ENCODE results near the gene IRF4.

IRF4 gene

DNA sequence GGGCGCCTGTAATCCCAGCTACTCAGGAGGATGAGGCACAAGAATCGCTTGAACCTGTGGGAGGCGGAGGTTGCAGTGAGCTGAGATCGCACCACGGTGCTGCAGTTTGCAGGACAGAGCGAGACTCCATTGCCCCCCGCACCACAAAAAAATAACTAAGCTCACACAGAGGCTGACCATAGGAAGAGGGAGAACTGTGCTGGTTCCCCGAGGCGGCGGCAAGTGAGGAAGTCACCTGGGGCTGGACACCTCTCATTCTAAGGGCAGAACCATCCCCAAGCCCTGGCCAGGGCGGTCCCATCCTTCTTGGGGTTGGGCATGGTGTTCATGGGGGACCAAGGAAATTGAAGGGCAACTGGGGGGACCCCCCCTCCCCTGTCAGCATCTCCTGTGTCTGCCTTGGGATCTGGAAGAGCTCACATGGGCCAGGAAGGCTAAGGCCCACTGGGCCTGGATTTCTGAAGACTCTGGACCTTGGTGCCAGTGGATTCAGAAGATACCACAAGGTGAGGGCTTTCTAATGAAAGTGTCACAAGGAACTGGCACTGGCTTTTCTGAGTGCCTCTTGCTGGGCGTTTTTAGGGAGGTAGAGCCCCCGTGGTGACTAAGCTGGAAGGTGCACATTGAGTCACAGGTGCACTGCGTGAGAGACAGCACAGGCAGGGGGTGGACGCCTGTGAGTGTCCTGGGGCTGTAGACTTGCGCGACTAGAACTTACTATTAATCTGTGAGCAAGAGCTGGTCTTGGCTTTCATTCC, 11.5 kb downstream of the IRF4 start:
- no peak for TF ChIP-seq ZNF274 (IDR thresholded peaks at IDR 0.05; ENCODE audit: low read depth, low read length)
- no peak for TF ChIP-seq YY1 (IDR thresholded peaks at IDR 0.05; ENCODE audit: insufficient read depth, insufficient read length)
- TF ChIP-seq SUZ12 (IDR thresholded peaks at IDR 0.05; ENCODE audit: extremely low read depth, insufficient read depth, insufficient read length): no peak
- no peak for DNase-seq (ENCODE audit: low read depth, low spot score)
- Histone ChIP-seq H3K4me1 (ENCODE audit: insufficient read depth, insufficient read length) (no peaks in the 10 kb centered on the region), H3K27me3 (ENCODE audit: insufficient read depth, insufficient read length) (no peaks in the 10 kb centered on the region), H3K36me3 (ENCODE audit: insufficient read depth, insufficient read length, low read length) (peaks cover 61% of the 10 kb centered on the region), H3K9ac (ENCODE audit: insufficient read length, low read depth) (no peak overlapping the region), H3K4me3 (ENCODE audit: insufficient read length, low read depth) (no peak overlapping the region), H3K9me3 (ENCODE audit: insufficient read depth, low read length) (peaks cover 25% of the 10 kb centered on the region)

DNA sequence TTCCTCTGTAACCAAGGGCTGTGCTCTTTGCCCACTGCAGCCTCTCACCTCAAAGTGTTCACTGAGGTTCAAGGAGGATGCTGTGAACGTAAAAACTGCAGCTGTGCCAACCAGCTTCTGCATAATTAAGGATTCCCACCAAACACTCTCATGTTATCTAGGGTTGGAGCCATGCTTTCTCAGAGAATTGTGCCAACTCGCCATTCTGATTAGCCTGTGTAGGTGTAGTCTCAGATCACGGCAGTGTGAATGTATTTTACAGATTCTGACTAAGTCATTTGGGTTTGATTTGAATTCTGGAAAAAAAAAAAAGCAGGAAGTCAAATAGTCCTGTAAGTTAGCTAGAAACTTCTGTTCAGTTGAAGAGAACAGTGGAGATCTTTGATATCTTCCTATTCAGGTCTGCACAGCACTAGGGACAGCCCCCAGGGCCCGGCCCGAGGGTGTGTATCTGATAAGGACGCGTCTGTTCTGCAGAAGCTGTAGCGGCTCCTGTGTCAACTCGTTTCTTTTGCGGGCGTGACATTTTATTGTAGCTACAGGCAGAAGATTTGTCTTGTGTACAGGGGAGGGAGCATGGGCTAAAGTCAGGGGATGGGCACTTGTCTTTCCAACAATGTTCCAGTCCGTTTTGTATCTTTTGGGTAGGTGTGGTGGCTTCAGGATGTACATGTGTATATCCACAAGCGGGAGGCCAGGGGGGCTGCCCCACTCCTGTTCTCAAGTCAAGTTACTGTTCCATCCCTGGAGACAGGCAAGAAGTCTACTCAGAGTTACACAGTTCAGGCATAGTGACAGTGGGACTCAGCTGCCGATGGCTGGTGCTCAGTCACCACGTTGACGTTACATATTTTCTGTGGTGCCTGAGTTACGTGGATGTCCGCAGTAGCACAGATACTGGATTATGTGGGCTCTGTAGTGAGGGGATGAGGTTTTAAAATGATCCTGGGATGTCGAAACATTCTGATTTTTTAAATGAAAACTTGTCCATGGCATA, 12.4 kb downstream of the IRF4 start:
- H3K36me3 ChIP-seq (ENCODE audit: insufficient read depth, insufficient read length, low read length): peaks cover 59% of the 10 kb centered on the region
- H3K9ac ChIP-seq (ENCODE audit: insufficient read length, low read depth): no peak overlapping the region
- no peak overlapping the region for H3K4me3 ChIP-seq (ENCODE audit: insufficient read length, low read depth)

GRCh38 chr6:404685-405423, 13.3 kb downstream of the IRF4 start:
- peaks cover 25% of the 10 kb centered on the region for H3K9me3 ChIP-seq (ENCODE audit: insufficient read depth, low read length)

More for the DNA sequence above, 12.4 kb downstream of the IRF4 start:
- Histone ChIP-seq H3K27me3 (ENCODE audit: insufficient read depth, insufficient read length) (no peaks in the 10 kb centered on the region), H3K4me1 (ENCODE audit: insufficient read depth, insufficient read length) (no peaks in the 10 kb centered on the region), H3K9me3 (ENCODE audit: insufficient read depth, low read length) (peaks cover 25% of the 10 kb centered on the region)
- DNase-seq (ENCODE audit: low read depth, low spot score): no peak
- no peak for TF ChIP-seq YY1 (IDR thresholded peaks at IDR 0.05; ENCODE audit: insufficient read depth, insufficient read length)
- no peak for TF ChIP-seq SUZ12 (IDR thresholded peaks at IDR 0.05; ENCODE audit: extremely low read depth, insufficient read depth, insufficient read length)
- no peak for TF ChIP-seq ZNF274 (IDR thresholded peaks at IDR 0.05; ENCODE audit: low read depth, low read length)

GRCh38 chr6:408148-408547, 16.6 kb downstream of the IRF4 start:
- H3K27me3 ChIP-seq (ENCODE audit: insufficient read depth, insufficient read length): no peaks in the 10 kb centered on the region
- no peak overlapping the region for H3K9ac ChIP-seq (ENCODE audit: insufficient read length, low read depth)
- H3K4me1 ChIP-seq (ENCODE audit: insufficient read depth, insufficient read length): no peaks in the 10 kb centered on the region
- H3K4me3 ChIP-seq (ENCODE audit: insufficient read length, low read depth): no peak overlapping the region
- no peak for TF ChIP-seq SUZ12 (IDR thresholded peaks at IDR 0.05; ENCODE audit: extremely low read depth, insufficient read depth, insufficient read length)
- no peak for TF ChIP-seq YY1 (IDR thresholded peaks at IDR 0.05; ENCODE audit: insufficient read depth, insufficient read length)
- TF ChIP-seq ZNF274 (IDR thresholded peaks at IDR 0.05; ENCODE audit: low read depth, low read length): no peak
- peaks cover 55% of the 10 kb centered on the region for H3K36me3 ChIP-seq (ENCODE audit: insufficient read depth, insufficient read length, low read length)
- DNase-seq (ENCODE audit: low read depth, low spot score): no peak
- H3K9me3 ChIP-seq (ENCODE audit: insufficient read depth, low read length): peaks cover 25% of the 10 kb centered on the region

More at GRCh38 chr6:404685-405423, 13.3 kb downstream of the IRF4 start:
- Histone ChIP-seq H3K4me3 (ENCODE audit: insufficient read length, low read depth) (no peak overlapping the region), H3K9ac (ENCODE audit: insufficient read length, low read depth) (no peak overlapping the region), H3K4me1 (ENCODE audit: insufficient read depth, insufficient read length) (no peaks in the 10 kb centered on the region), H3K36me3 (ENCODE audit: insufficient read depth, insufficient read length, low read length) (peaks cover 65% of the 10 kb centered on the region), H3K27me3 (ENCODE audit: insufficient read depth, insufficient read length) (no peaks in the 10 kb centered on the region)
- DNase-seq (ENCODE audit: low read depth, low spot score): no peak
- TF ChIP-seq SUZ12 (IDR thresholded peaks at IDR 0.05; ENCODE audit: extremely low read depth, insufficient read depth, insufficient read length): no peak
- peak; percentile 71 for TF ChIP-seq ZNF274 (IDR thresholded peaks at IDR 0.05; ENCODE audit: low read depth, low read length)

GRCh38 chr6:408599-409102, 17.1 kb downstream of the IRF4 start:
- Histone ChIP-seq H3K27me3 (ENCODE audit: insufficient read depth, insufficient read length) (no peaks in the 10 kb centered on the region), H3K9ac (ENCODE audit: insufficient read length, low read depth) (no peak overlapping the region), H3K4me3 (ENCODE audit: insufficient read length, low read depth) (no peak overlapping the region), H3K36me3 (ENCODE audit: insufficient read depth, insufficient read length, low read length) (peaks cover 50% of the 10 kb centered on the region), H3K9me3 (ENCODE audit: insufficient read depth, low read length) (peaks cover 22% of the 10 kb centered on the region), H3K4me1 (ENCODE audit: insufficient read depth, insufficient read length) (no peaks in the 10 kb centered on the region)
- no peak for DNase-seq (ENCODE audit: low read depth, low spot score)
- TF ChIP-seq YY1 (IDR thresholded peaks at IDR 0.05; ENCODE audit: insufficient read depth, insufficient read length) (no peak), SUZ12 (IDR thresholded peaks at IDR 0.05; ENCODE audit: extremely low read depth, insufficient read depth, insufficient read length) (no peak), ZNF274 (IDR thresholded peaks at IDR 0.05; ENCODE audit: low read depth, low read length) (no peak)

DNA sequence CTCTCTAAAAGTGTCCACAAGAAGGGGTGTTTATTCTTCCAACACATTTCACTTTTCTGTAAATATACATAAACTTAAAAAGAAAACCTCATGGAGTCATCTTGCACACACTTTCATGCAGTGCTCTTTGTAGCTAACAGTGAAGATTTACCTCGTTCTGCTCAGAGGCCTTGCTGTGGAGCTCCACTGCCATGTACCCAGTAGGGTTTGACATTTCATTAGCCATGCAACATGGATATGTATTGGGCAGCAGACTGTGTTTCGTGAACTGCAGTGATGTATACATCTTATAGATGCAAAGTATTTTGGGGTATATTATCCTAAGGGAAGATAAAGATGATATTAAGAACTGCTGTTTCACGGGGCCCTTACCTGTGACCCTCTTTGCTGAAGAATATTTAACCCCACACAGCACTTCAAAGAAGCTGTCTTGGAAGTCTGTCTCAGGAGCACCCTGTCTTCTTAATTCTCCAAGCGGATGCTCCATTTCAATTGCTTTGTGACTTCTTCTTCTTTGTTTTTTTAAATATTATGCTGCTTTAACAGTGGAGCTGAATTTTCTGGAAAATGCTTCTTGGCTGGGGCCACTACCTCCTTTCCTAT, 17.9 kb downstream of the IRF4 start:
- TF ChIP-seq SUZ12 (IDR thresholded peaks at IDR 0.05; ENCODE audit: extremely low read depth, insufficient read depth, insufficient read length): no peak
- no peak for TF ChIP-seq ZNF274 (IDR thresholded peaks at IDR 0.05; ENCODE audit: low read depth, low read length)
- no peak for TF ChIP-seq YY1 (IDR thresholded peaks at IDR 0.05; ENCODE audit: insufficient read depth, insufficient read length)

More for the DNA sequence above, 17.9 kb downstream of the IRF4 start:
- Histone ChIP-seq H3K27me3 (ENCODE audit: insufficient read depth, insufficient read length) (no peaks in the 10 kb centered on the region), H3K9me3 (ENCODE audit: insufficient read depth, low read length) (peaks cover 14% of the 10 kb centered on the region), H3K9ac (ENCODE audit: insufficient read length, low read depth) (no peak overlapping the region), H3K4me1 (ENCODE audit: insufficient read depth, insufficient read length) (no peaks in the 10 kb centered on the region), H3K36me3 (ENCODE audit: insufficient read depth, insufficient read length, low read length) (peaks cover 43% of the 10 kb centered on the region), H3K4me3 (ENCODE audit: insufficient read length, low read depth) (no peak overlapping the region)
- no peak for DNase-seq (ENCODE audit: low read depth, low spot score)
